CD4-positive, alpha-beta T cell treated with Interleukin-6 for 4 hours (primary cell): ENCODE measurements around the gene EN2.

ENCODE experiments used
- DNase-seq: peaks from one replicate; pipeline ENCODE4 v3.0.0-alpha.2; 2020; ENCODE audit warnings: mixed read lengths

Gene EN2

DNA sequence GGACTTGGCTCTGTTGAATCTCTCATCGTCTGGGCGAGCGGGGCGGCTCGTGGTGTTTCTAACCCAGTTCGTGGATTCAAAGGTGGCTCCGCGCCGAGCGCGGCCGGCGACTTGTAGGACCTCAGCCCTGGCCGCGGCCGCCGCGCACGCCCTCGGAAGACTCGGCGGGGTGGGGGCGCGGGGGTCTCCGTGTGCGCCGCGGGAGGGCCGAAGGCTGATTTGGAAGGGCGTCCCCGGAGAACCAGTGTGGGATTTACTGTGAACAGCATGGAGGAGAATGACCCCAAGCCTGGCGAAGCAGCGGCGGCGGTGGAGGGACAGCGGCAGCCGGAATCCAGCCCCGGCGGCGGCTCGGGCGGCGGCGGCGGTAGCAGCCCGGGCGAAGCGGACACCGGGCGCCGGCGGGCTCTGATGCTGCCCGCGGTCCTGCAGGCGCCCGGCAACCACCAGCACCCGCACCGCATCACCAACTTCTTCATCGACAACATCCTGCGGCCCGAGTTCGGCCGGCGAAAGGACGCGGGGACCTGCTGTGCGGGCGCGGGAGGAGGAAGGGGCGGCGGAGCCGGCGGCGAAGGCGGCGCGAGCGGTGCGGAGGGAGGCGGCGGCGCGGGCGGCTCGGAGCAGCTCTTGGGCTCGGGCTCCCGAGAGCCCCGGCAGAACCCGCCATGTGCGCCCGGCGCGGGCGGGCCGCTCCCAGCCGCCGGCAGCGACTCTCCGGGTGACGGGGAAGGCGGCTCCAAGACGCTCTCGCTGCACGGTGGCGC lies at the start of gene EN2:
Gene EN2, plus strand, starts transcription at position 19 of the 767 bp plus-strand sequence. Its CDS starts 249 bp downstream, at position 268.
- no peak for DNase-seq

DNA sequence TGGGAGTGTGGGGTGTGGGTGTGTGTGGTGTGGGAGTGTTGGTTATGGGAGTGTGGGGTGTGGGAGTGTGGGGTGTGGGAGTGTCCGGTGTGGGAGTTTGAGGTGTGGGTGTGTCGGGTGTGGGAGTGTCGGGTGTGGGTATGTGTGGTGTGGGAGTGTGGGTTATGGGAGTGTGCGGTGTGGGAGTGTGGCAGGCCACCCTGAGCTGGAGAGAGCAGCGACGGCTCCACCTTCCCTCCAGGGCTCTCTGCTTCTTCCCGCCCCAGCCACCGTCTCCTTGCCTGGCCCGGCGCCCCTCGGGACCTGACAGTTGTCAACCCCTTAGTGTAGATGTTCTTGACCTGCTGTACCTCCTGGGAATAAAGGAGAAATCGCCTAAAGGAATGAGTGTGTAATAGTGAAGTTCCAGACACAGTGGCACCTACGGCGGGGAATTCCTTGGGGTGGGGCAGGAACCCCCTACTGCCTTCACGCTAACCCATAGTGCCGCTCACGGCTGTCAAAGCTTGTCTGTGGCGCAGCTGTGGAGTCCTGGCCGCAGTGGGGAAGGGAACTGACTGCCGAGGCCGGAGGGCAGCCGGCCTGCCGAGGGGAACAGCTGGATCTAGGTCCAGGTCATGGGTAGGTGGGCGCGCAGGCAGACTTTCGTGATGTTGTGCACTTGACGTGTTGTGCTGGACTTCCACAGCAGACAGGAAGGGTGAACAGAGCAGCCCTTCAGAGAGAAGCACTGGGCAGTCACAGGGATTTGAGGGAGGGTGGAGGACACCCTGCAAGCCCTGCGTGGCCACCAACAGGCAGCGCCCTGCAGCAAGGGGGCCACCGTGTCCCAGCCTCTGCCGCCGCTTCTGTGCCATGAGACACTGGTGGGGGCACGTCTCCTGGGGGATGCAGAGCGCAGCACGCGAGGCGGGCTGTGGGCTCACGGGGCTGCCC lies 49.0 kb upstream of the EN2 start:
- no peak for DNase-seq

DNA sequence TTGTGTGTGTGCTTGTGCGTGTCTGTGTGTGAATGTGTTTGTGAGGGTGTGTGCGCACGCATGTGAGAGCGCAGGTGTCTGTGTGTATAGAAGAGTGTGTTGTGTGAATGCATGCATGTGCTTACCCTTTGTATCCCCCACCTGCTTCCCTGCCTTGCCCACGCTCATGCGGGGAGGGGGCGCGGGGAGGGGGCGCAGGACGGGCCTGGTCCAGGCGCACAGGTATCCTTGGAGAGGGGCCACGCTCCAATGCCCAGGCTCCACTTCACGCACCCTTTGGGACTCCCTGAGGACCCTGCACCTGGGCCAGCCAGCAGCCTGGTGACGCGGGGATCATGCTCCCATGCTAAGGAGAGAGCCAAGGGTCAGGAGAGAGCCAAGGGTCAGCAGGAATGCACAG lies 47.9 kb upstream of the EN2 start:
- no peak for DNase-seq

DNA sequence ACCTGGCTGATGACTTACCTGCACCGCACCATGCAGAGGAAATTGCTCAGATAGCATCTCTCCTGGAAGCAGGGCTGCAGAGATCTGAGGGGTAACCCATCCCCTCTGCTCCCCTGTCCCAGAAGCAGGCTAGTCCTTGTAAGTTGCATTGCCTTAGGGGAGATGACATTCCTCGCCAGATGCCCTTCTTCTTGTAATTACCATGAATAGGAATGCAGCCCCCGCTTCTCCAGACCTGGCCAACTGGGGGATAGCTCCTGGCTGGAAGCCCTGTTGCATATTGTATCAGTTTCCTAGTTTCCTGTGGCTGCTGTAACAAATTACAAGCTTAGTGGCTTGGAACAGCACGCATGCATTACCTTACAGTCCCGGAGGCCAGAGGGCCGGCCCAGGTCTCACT lies 47.5 kb upstream of the EN2 start:
- no peak for DNase-seq

DNA sequence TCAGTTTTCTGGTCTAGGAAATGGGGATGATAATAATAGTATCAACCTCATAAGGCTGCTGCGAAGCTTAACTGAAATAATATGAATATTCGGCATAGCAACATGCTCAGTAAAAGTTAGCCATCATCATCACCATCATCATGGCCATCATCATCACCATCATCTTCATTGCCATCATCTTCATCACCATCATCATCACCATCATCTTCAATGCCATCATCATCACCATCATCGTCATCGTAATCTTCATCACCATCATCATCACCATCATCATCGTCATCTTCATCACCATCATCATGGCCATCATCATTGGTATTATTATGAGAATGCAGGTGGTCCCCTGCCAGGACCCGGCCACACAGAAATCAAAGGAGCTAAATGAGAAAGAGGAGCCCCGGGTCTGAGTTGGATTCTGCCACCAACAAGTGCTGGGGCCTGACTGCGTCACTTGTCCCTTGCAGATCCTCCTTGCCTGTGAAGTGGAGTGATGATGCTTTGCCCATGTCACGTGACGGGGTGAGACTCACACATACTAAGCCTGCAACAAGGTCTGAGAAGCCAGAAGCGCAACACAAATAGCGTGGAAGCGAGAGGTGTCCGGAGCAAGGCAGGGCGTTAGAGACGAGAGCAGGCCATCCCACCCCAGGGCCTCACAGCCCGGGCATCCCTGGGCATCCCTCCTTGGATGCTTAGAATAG lies 46.1 kb upstream of the EN2 start:
- DNase-seq = no peak

DNA sequence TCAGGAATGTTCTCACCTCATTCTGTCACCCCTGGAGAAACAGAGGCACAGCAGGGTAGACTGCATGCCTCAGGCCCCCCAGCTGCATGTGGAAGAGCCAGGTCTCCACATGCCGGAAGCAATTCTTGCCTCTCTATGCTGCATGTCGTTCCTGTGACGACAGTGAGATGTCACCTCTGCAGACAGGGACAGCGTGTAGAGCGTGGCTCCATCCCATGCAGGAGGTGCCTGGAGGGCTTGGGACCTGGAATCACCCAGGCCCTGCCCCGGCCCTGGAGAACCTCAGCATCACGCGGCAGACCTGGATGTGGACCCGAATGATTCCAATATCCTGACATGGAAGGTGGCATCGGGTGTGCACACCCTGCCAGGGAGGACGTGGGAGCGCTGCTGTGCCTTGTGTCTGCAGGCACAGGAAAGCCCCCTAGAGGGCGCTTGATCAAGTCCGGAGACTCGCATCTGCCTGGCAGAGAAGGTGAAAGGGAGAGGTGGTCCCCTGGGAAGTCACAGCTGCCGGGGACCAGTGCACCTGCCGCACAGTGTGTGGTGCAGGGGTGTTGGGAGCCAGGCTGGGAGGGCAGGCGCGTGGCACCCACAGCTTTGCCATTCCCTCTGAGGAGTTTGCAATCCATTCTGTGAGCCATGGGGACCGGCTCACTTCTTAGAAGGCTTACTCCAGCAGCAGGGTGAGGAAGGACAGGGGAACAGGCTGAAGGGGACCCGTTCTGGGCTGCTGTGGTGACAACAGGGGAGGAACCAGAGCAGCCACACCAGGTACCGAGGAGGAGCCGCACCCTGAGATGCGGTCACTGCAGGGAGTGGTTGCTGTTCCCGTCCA lies 45.3 kb upstream of the EN2 start:
- DNase-seq = peak; percentile 39

DNA sequence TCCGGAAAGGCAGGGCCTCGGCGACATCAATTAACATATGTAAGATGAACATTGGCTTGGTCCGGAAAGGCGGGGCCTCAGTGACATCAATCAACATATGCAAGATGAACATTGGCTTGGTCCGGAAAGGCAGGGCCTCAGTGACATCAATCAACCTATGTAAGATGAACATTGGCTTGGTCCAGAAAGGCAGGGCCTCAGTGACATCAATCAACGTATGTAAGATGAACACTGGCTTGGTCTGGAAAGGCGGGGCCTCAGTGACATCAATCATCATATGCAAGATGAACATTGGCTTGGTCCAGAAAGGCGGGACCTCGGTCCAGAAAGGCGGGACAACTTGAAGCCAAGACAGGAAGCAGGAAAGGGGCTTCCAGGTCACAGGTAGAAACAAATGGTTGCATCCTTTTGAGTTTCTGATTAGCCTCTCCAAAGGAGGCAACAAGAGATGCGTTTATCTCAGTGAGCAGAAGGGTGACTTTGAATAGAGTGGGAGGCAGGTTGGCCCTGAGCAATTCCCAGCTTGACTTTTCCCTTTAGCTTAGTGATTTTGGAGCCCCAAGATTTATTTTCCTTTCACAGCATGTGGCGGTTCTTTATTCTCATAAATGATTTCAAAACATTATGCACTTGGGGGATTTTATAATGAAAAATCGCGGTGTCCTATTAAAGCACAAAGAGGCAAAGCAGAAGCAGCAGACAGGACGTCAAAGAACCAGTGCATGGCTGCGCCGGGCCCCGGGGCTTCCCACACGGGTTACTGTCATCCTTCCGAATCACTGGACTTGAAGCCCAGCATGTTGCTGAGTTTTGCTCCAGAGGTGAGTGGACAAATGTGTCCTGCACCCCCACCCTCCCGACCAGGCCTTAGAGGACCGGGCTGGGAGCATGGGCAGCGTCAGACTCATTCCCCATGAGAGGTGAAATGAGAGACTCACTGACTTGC lies 43.1 kb upstream of the EN2 start:
- DNase-seq = no peak

DNA sequence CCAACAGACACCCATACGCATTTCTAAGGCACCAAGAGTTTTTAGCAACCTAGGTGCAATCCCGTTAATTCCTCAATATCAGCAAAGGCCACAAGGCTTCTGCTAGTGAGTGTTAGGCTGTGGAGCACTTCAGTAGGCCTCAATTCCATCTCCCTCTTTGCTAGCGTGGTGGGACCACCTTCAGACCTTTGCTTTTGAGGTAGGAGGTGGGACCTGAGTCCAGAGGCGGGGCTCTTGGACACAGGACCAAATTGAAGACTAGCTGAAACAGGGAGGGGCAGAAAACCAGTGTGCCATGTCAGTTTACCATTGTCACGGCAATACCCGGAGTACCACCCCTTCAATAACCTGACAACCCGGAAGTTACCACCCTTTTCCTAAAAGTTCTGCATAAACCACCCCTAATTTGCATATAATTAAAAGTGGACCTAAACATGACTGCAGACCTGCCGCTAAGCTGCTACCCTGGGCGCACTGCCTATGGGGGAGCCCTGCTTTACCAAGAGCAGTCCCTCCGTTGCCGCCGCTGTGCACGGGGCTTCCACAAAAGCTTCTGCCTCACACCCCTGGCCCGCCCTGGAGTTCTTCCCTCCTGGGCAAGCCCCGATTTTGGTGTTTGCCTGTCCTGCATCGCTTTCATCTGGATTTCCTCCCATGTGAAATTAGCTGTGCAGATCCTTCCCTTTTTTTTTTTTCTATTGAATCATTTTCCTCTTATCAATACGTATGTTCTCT lies 41.1 kb upstream of the EN2 start:
- no peak for DNase-seq

DNA sequence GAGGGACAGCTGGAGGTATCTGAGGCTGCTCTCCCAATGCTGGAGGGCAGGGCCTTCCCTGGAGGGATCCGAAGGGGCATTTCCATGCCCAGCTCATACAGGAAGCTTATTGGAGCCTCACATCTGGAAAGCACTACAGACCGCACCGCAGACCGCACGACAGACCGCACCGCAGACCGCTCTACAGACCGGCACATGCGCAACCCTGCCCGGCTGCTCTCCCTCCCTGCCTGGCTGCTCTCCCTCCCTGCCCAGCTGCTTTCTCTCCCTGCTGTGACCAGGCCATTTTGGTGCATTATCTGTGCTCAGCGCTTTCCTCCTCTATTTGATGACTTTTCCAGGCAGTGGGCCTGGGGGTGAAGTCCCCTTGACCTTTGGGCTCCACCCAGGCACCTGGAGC lies 39.6 kb upstream of the EN2 start:
- DNase-seq = no peak

DNA sequence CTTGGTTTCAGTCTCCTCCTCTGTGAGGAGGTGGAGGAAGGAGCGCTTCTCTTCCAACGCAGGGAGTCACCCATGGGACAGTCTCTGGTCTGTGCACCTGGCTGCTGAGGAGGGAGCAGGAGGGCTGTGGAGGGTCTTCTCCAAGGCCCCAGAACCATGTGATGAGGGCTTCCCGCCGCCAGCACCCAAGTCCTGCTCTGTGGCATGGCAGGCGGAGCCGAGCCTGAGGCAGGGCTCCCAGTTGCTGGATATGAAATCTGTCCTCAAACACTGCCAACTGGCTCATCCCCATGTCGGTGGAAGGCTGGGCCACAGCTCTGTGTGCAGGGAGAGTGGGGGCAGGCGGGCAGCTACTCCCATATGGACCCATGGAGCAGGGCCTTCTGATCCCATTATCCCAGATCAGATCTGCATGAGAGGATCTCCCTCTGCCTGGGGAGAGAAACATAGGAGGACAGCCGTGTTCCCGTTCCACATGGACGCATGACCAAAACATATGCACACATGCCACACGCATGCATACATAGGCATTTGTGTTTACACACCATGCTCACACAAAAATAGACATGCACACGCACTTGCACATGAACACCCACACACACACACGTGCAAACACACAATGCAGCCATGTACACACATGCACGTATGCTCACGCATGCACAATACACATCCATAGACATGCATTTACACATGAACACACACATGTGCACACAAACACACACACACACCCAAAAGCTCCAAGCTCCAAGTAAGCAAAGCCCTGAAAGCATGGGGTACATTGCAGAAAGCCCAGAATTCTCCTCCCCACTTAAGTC lies 38.8 kb upstream of the EN2 start:
- DNase-seq = no peak

DNA sequence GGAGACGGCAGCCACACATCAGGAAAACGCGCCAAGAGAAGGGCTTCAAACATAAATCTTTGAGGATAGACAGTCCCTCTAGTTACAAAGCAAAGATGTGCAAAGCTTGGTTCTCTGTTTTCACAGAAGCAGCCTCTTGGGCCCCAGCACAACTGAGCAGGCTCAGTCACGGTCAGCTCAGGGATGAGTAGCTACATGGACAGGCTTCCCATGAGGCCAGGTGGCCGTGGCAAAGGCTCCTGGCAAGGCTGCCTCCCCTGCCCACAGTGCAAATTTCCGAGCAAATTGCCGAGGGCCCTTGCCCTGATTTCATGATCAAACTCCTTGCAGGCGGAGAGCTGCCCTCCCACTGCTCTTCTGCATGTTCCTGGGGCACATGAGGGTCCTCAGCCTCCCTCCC lies 37.8 kb upstream of the EN2 start:
- no peak for DNase-seq

DNA sequence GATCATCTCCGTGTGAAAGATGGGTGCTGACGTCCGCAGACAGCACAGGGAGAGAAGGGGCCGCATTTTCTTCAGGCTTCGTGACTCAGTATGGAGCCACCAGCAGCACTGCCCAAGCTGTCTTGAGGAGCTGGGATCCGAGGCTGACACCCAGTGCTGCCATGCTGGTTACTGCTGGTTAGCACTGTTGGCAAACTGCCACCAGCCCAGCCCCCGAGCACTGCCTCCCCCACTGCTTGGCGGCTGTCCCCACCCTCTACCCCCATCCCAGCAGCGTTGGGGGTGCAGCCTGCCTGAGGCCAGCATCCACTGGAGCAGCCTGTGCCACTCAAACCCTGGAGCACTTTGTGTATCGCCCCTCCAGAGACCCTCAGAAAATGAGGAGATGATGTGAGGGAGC lies 35.8 kb upstream of the EN2 start:
- DNase-seq = no peak

DNA sequence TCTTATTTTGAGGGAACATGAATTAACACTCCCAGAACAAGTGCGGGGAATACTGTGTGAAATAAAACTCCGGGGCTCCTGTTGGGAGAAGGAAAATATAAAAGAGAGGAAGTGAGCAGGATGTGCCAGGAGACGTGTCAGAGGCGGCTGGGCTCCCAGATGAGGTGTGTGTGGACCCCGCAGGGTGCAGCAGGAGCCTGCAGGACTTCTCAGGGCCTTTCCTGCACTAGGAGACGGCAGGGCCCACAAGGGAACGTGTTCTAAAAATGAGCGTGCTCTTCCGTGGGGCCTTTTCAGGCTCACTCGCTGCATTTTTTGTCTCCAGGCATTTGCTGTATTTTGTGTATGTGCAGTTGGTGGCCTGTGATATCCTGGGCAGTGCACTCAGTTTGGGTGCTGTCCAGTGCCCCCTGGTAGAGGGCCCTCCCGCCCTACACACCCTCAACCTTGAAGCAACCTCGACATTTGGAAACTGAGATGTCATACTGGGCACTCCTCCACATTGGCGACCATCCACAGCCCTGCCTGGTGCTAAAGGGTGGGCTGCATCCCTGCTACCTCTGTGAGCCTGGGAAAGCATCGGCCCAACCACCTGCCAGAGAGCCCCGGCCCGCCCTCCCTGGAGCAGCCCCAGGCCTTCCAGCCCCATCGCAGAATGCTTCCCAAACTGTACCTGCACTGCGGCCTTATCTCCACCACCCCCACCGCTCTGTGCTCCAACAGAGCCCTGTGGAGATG lies 35.2 kb upstream of the EN2 start:
- no peak for DNase-seq

DNA sequence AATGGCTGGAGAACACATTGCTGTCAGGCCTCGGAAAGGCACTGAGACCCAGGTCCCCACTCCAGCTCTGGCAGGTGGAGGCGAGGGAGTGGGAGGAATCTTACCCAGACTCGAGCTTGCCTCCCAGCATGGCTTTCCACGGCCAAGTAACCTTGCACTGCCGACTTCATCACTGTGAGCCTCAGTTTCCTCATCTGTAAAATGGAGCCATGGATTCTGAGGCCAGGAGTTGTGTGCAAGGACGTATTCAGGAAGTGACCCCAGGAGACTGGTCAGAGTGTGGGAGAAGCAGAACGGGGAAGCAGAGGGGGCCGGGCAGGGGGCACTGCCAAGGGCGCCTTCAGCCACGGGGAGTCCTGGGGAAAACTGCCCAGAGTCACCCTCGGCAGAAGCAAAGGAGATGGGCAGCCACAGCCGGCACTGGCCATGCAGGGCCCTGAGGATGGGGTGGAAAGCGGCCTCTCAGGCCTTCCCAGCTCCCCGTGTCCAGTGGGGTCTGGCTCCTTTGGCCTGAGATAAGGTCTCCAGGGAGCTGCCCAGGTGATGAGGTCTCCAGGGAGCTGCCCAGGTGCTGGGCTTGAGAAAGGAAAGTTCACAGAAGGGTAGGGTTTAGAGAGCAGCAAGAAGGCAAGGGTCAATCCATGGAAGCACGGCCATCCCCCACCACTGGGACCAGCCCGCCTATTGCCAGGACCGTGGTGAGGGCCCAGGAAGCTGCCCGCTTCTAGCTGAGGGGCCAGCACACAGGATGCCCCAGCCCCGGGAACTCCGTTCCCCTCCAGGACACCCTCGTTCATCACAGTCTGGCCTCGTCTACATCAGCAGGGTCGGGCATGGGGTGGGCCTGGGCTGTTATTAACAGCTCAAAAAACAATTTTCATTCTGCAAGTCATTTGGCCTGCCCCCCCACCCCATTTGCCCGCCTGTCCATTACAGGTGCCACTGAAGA lies 34.3 kb upstream of the EN2 start:
- no peak for DNase-seq

DNA sequence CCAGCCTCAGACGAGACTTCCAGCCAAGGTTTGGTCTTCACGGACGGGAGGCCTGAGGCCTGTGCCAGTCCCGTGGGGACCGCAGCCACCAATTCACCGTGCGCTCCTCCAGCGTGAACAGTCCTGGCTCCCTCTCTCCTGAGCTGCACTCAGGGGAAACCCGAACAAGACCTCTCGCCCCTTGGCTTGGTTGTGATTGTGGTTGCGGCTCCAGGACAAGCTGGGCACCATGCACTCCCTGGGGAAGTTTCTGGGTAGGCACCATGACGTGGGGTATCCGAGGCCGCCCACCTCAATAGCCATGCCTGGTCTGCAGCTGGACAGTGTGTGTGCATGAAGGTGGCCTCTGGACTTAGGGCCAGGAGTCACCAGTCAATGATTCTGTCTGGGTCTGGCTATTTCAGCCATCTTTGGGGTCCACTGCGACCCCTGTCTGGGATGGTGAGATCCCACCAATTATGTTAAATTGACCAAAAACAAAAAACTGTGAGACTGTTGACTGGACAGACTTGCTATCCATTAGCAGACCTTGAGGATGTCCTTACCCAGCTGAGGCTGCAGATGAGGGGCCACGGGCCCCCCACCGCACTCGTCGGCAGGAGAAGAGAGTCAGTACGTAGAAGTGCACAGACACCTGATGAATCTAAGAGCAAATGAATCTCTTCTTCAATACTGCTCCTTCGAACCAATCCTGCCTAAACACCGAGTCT lies 33.5 kb upstream of the EN2 start:
- DNase-seq = no peak

DNA sequence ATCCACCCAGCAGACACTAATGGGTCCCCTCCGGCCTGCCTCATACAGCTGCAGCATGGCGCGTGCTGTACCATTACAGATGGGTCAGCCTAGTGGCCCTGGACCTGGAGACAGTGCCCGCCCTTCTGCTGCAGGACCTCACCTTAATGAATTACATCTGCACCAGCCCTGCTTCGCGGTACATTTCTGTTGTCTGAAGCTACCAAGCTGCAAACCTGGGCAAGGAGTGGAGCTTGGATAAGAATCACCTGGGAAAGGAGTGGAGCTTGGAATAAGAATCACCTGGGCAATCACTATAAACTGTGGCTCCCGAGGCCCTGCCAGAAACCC lies 33.0 kb upstream of the EN2 start:
- DNase-seq = no peak

DNA sequence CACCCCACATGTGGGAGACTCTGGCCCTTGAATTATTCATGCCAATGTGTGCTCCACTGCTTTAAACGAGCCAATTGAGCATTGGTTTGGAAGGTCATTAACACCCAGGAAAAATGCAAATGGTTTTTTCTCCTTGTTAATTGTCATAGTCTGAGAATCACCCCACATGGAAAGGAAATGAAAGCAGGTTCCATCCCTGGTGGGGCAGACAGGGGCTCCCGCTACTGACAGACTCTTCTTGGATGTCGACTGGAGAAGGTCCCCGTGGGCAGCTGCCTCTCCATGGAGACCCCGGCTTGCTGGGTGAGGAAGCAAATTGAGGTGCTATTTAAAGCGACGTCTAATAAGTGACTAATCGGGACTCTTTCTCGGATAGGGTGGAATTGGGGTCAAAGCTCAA lies 32.0 kb upstream of the EN2 start:
- no peak for DNase-seq
